ENCODE data around the gene KCNK5.

Gene KCNK5

DNA sequence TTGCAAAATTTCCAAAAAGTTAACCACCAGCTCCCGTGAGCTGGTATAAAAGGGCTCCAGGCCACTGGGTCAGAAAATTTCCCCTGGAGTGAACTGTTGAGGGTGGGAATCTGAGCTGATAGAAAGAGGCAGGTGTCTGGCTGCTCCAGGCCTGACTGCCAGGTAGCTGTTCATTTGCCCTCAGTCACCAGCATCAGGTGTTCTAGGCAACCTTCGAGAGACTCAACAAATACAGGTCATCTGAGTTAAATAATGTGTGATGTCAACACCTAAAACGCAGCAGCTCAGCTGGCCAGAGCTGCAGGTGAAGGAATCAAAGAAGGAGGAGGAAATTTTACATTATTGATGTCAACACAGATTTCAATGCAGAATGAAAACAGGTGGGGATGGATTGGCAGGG, 46.7 kb downstream of the KCNK5 start:
- no peak for DNase-seq (ENCODE audit: extremely low read depth, low read depth)
- TF ChIP-seq, protein P1, sequence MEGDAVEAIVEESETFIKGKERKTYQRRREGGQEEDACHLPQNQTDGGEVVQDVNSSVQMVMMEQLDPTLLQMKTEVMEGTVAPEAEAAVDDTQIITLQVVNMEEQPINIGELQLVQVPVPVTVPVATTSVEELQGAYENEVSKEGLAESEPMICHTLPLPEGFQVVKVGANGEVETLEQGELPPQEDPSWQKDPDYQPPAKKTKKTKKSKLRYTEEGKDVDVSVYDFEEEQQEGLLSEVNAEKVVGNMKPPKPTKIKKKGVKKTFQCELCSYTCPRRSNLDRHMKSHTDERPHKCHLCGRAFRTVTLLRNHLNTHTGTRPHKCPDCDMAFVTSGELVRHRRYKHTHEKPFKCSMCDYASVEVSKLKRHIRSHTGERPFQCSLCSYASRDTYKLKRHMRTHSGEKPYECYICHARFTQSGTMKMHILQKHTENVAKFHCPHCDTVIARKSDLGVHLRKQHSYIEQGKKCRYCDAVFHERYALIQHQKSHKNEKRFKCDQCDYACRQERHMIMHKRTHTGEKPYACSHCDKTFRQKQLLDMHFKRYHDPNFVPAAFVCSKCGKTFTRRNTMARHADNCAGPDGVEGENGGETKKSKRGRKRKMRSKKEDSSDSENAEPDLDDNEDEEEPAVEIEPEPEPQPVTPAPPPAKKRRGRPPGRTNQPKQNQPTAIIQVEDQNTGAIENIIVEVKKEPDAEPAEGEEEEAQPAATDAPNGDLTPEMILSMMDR (IDR thresholded peaks at IDR 0.05; ENCODE audit: low read depth, low read length, missing control alignments): no peak
- H3K4me3 ChIP-seq (replicated peaks; ENCODE audit: low read depth, low read length): no peak overlapping the region

GRCh38 chr6:39181826-39182225, 47.4 kb downstream of the KCNK5 start:
- no peak for DNase-seq (ENCODE audit: extremely low read depth, low read depth)
- TF ChIP-seq, protein P1 (IDR thresholded peaks at IDR 0.05; ENCODE audit: low read depth, low read length, missing control alignments): no peak
- no peak overlapping the region for H3K4me3 ChIP-seq (replicated peaks; ENCODE audit: low read depth, low read length)

DNA sequence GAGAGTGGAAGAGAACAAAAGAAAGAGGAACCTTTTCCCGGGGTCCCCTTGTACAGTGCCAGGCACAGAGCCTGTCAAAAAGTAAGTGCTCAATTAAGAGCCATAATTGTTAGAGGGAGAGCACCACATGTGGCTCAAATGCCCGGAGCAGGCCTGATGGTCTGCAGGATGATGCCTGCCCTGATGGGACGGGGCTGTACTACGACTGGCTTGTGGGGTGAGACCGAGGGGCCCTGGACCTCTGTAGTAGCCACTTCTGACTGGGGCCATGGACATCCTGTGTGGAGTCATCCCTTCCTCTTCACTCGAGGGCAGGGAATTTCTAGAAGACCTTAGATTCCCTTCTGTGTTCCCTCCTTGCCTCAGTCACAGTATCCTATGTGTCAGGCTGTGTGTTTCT, 47.9 kb downstream of the KCNK5 start:
- DNase-seq (ENCODE audit: extremely low read depth, low read depth): no peak
- no peak overlapping the region for H3K4me3 ChIP-seq (replicated peaks; ENCODE audit: low read depth, low read length)
- TF ChIP-seq, protein P1 (IDR thresholded peaks at IDR 0.05; ENCODE audit: low read depth, low read length, missing control alignments): no peak

DNA sequence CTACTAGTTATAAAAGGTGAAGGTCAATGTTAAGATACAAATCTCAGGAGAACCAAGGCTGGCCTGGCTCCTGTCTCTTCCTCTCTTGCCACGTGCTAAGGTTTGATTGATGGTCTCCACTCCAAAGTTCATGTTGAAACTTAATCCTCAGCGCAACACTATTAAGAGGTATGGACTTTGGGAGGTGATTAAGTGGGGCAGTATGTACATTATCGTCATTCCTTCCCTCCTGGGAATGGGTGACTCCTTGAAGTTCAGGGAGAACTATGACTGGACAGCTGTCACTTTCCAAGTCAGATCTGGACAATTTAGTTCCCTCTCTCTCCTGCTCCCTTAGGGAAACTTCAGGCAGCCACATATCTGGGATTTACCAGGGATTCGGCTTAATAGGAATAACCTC, 50.5 kb downstream of the KCNK5 start:
- DNase-seq (ENCODE audit: extremely low read depth, low read depth): no peak
- no peak overlapping the region for H3K4me3 ChIP-seq (replicated peaks; ENCODE audit: low read depth, low read length)
- TF ChIP-seq, protein P1 (IDR thresholded peaks at IDR 0.05; ENCODE audit: low read depth, low read length, missing control alignments): no peak

DNA sequence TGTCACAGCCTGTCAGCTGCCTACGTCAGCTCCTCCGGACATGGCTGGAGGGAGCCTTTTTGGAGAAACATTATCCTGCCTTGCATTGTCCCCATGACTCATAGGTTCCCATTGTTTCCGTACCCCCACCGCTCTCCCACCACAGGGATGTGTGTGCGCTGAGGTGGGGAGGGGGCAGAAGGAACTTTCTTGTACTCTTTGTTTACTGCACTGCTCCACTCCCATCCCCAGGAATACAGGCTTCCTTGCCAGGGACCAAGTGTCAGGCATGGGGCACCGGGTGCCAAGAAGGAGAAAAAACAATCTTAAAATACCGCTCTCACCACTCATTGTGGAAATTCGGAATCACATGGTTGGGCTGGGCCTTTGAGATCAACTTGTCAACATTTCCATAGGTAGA, 51.0 kb downstream of the KCNK5 start:
- TF ChIP-seq, protein P1 (IDR thresholded peaks at IDR 0.05; ENCODE audit: low read depth, low read length, missing control alignments): no peak
- no peak for DNase-seq (ENCODE audit: extremely low read depth, low read depth)
- no peak overlapping the region for H3K4me3 ChIP-seq (replicated peaks; ENCODE audit: low read depth, low read length)

- H3K4me3 ChIP-seq (replicated peaks; ENCODE audit: low read depth, low read length): no peak overlapping the region
- TF ChIP-seq, protein P1 (IDR thresholded peaks at IDR 0.05; ENCODE audit: low read depth, low read length, missing control alignments): no peak
- DNase-seq (ENCODE audit: extremely low read depth, low read depth): no peak
These were observed 52.1 kb downstream of the KCNK5 start for GRCh38 chr6:39177130-39177529.

DNA sequence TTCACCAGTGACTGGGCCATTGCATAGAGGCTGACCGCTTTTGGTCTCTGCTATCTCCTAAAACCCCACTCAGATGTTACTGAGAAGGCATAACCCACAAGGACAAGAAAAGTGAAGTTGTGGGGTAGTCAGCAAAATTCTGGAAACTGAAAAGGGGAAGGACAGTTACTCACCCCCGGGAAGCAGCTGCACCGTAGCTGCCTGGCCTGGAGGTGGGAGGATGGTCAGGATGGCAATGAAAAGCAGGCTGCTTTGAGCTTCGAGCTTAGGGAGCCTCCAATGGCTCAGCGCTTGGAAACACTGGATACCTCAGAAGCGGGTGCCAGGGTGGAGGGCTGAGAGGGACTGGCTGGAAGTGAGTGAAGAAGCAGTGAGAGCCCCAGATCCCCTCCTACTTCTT, 56.0 kb downstream of the KCNK5 start:
- TF ChIP-seq, protein P1 (IDR thresholded peaks at IDR 0.05; ENCODE audit: low read depth, low read length, missing control alignments): no peak
- no peak overlapping the region for H3K4me3 ChIP-seq (replicated peaks; ENCODE audit: low read depth, low read length)
- DNase-seq (ENCODE audit: extremely low read depth, low read depth): no peak
